Bronchial epithelial cell (primary cell): Measurements from ENCODE around the gene MTA3. TPM values are rescaled to one million over a fixed set of nuclear protein-coding genes. Genes with fewer than 3 reads are reported as not detected.
A peak's percentile ranks its signal among the peaks of the same experiment; 100 is the strongest.

Experiments used
- DNase-seq: peaks from one replicate; pipeline ENCODE4 v3.0.0-alpha.2; 2010; ENCODE audit warnings: low read depth
- FAIRE-seq: peaks from 2 replicates; lab custom pipeline; 2011; peaks lifted over from hg19 to GRCh38; lab: Jason Lieb, UNC
- H3K27me3 ChIP-seq: 2 replicates; pipeline ENCODE4 v1.5.1; 2011; ENCODE audit warnings: low read length; ENCODE audit not compliant: control insufficient read depth, insufficient read depth
- H3K36me3 ChIP-seq: 2 replicates; pipeline ENCODE4 v1.5.1; 2011; ENCODE audit warnings: low read length; ENCODE audit not compliant: control insufficient read depth, insufficient read depth
- H3K4me3 ChIP-seq: 2 replicates; pipeline ENCODE4 v1.5.1; 2011; ENCODE audit warnings: mild to moderate bottlenecking, low read depth, low read length, control low read depth
- CTCF ChIP-seq: IDR thresholded peaks from 2 replicates; pipeline ENCODE4 v1.5.1; 2011; ENCODE audit warnings: mild to moderate bottlenecking, moderate library complexity, low read length, control low read depth, inconsistent platforms; ENCODE audit not compliant: insufficient read depth, severe bottlenecking
- total RNA-seq: library from RNA; depleted of rRNA; stranded (reverse); fragments of >200 nt; gene quantifications from 2 replicates; pipeline ENCODE4 v1.2.1, GENCODE V29; 2014

Gene MTA3
- total RNA-seq, 1 donor from 2014 or later = 18.2 TPM

GRCh38 chr2:42775810-42776209, 207.4 kb downstream of the MTA3 start:
- H3K4me3 ChIP-seq = no peak overlapping the region

DNA sequence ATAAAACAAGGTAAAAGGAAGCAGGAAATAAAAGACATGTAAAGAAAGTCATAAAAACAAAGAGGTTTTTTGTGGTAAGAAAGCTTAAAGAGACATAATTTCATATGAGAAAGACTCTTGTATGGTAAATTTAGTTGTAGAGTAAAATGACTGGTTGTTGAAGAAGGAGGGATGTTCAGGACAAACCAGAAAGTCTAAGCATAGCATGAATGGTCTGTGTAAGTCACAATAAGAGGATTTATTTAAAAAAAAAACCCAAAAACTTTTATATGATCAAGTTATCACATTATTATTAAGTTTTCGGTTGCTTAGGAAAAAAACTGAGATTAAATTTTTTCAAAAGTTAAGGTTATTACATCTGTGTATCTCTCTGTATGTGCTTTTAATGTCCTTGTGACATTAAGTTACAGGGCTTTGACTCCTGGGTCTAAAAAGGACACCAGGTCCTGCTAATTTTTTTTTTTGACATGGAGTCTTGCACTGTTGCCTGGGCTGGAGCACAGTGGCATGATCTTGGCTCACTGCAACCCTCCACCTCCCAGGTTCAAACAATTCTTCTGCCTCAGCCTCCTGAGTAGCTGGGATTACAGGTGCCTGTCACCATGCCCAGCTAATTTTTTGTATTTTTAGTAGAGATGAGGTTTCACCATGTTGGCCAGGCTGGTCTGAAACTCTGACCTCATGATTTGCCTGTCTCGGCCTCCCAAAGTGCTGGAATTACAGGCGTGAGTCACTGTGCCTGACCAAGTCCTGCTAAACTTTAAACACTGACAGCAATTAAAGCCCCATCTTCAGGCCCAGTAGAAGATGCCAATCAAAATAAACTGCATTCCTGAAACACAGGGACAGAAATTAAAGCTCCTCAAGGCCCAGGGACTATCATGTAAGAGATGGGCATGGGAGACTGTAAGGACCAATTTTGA, 209.7 kb downstream of the MTA3 start:
- no peak for FAIRE-seq
- no peak for DNase-seq

More at GRCh38 chr2:42775810-42776209, 207.4 kb downstream of the MTA3 start:
- DNase-seq (no peak), FAIRE-seq (no peak)
- Histone ChIP-seq H3K36me3 (no peaks in the 10 kb centered on the region), H3K27me3 (no peaks in the 10 kb centered on the region)
- no peak for TF ChIP-seq CTCF

GRCh38 chr2:42781181-42781580, 212.7 kb downstream of the MTA3 start:
- no peak overlapping the region for H3K4me3 ChIP-seq
- no peak for TF ChIP-seq CTCF
- DNase-seq = no peak
- no peaks in the 10 kb centered on the region for H3K27me3 ChIP-seq
- H3K36me3 ChIP-seq = no peaks in the 10 kb centered on the region
- FAIRE-seq = no peak

More for the DNA sequence above, 209.7 kb downstream of the MTA3 start:
- H3K27me3 ChIP-seq = no peaks in the 10 kb centered on the region
- H3K36me3 ChIP-seq = no peaks in the 10 kb centered on the region
- no peak for TF ChIP-seq CTCF
- no peak overlapping the region for H3K4me3 ChIP-seq

GRCh38 chr2:42783511-42783910, 215.1 kb downstream of the MTA3 start:
- DNase-seq (no peak), FAIRE-seq (no peak)
- no peak for TF ChIP-seq CTCF
- no peaks in the 10 kb centered on the region for H3K36me3 ChIP-seq
- no peaks in the 10 kb centered on the region for H3K27me3 ChIP-seq
- H3K4me3 ChIP-seq = no peak overlapping the region

GRCh38 chr2:42784204-42784880, 215.9 kb downstream of the MTA3 start:
- FAIRE-seq (peak; percentile 60), DNase-seq (no peak)
- Histone ChIP-seq H3K36me3 (no peaks in the 10 kb centered on the region), H3K27me3 (no peaks in the 10 kb centered on the region), H3K4me3 (no peak overlapping the region)
- no peak for TF ChIP-seq CTCF
